HG02678 (cell line): Measurements from ENCODE around the gene RTL1.

Experiments
- ATAC-seq: cut with Tn5 transposase; IDR thresholded peaks from one replicate; pipeline ENCODE4 v1.9.1; 2021; ENCODE audit warnings: mild to moderate bottlenecking, moderate library complexity; ENCODE audit not compliant: unreplicated experiment

Gene RTL1

DNA sequence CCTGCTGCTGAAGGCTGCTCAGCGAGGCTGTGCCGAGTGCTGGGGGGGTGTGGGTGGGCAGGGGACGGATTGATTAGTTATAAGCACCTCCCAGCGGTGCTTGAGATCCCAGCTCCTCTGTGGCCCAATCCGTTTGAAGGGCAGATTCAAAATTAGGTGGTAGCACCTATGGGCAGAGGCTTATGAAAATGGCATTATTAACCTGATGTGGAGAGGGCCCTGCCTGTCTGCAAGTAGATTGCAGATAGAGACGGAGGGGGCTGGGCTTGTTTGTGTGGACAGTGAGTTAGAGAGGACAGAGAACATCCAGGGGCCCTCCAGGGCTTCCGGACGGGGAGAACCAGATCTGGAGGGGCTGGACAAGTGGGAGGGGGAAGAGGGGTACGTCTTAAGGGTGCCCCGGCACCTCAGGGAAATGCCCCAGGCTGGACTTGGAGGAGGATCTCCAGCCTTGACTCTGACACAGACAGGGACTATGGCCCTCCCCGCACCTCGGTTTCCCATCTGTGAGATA, at the start of gene RTL1:
RTL1 (minus strand) TSS at position 51 of the 514 bp plus-strand sequence. CDS start 18,934 bp downstream, outside the sequence.
- ATAC-seq, result no peak

DNA sequence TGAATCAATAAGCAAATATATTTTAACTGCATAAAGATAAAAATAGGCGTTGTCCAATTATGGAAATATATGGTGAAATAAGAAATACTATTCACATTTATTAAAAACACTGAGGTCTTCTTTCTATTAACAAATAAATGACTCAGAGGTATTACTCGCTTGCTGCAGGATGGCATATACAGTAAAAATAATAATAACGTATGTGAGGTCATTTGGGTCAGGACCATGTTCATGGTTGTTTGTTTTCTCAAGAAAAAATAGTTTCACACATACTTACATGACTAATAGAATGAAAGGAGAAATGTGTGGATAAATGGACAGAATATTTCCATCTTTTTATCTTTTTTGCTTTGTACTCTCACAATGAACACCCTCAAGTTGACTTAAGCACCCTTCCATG, 46.5 kb upstream of the RTL1 start:
- no peak for ATAC-seq

DNA sequence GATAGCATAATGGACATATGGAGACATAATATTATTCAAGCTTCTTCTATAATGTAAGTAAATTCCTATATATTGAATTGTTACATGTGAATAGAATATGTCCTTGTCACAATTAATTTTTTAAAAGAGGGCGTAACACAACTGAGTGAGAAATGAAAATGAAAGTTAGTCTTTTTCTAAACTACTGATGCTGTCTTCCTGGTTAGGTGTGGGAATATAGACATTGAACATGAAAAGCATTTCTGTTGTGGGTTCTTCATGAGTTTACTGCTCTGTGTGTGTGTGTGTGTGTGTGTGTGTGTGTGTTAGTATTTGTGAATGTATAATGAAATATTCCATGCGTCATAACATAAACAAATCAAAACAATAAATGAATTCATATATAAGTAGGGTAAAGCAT, 40.5 kb upstream of the RTL1 start:
- no peak for ATAC-seq

DNA sequence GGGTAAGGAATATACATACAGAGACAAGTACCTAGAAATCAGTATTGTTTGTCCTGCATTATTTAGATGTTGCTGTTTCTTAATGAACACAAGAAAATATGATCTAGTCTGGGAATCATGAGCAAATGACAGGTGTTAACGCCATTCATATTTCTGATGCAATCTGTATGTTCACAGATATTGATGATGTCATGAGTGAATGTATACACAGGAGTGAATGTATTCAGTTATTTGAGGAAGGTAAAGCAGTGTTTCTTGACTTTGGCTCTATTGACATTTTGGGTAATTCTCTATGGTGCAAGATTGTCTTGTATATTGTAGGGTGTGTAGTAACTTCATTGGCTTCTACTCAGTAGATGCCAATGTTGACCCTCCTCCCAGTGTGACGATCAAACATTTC, 26.7 kb upstream of the RTL1 start:
- no peak for ATAC-seq

DNA sequence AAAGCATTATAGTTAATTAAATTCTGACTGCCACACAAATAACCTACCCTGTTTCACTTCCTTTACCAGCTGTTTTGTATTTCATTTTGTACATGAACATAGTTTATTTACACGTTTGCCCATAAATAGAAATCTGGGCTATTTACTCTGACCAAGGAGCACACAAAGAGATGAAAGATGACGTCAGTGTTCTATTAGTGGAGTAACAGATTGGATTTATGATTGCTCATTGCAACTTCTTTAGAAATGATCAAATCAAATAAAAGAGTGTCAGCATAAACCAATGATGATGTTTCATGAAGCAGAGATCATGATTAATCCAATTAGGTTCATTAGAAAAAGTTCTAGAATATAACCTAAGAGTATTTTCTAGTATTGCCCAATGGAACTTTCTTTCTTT, 12.0 kb upstream of the RTL1 start:
- ATAC-seq, result no peak

DNA sequence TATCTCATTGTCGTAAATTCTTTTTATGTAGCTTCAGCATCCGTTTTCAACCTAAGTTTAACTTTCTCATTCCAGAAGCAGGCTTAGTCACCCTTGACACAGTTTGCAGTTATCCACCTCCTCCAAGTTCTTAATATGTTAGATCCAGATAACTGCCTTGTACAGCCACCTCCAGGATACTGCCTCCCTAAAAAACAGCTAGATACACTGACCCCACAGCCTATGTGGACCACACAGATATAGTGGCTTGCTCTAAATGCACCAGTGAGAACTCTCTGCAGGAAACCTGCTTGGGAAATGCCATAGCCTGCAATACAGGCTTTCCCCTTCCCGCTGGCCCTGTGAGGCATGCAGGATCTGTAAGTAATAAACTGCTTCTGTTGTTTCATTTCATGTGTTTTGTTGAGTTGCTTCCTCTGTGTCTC, 11.1 kb upstream of the RTL1 start:
- no peak for ATAC-seq

DNA sequence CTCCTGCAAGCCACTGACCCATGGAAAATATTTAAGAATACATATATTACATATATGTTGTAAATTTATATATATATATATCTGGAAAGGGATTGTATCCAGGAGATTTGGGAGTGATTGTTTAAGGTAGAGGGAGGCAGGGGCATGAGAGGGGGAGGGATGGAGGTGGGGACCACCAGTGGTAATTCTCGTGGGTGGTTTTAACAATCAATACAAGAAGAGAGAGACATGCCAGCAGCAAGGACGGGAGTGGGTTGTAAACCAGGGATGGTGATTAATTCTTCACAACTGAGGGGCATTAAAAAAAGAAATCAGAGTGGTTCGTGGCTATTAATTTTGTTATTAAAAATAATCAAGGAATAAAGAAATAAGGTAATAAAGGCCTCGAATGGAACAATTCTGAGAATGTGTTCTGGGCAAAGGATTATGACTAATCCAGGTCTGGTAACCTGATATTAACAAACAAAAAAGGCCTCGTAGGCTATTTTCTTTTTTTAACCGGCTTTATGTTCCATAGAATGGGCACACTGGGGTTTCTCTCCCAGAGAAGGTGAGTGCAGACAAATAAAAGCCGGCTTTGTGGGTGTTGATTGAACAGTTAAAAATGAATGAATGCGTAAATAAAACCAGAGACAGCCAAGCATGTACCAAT, 8.3 kb upstream of the RTL1 start:
- no peak for ATAC-seq

DNA sequence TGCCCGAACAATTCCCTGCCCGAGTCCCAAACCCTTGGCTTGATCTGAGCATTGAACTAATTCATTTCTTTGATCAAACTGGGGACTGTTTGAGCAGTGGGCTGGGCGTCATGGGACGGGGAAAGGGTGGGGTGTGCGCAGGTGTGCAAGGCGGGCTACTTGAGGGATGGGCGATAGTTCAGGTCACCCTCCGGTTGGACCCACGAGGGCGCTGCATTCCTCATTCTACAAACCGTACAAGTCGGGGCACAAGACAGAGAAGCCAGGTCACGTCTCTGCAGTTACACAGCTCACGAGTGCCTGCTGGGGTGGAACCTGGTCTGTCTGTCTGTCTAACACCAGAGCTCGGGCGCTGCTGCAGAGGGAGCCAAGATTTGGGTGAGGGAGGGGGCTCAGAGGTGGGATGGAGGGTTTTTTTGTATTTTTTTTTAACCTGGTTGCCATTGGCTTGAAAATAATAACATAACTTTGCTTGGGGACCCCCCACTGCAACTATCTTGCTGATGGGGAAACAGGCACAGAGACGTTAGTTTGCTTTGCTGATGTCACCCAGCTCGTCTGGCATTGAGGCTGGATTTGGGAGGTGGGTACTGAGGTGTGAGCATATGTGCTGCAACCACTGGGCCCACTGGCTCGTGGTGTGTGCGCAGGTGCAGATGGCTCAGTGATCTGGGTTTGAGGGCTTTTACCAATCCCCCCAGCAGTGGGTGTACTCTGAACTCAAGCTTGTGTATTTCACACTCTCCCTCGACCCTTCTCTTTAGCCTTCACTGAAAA, 7.6 kb upstream of the RTL1 start:
- ATAC-seq, result no peak

DNA sequence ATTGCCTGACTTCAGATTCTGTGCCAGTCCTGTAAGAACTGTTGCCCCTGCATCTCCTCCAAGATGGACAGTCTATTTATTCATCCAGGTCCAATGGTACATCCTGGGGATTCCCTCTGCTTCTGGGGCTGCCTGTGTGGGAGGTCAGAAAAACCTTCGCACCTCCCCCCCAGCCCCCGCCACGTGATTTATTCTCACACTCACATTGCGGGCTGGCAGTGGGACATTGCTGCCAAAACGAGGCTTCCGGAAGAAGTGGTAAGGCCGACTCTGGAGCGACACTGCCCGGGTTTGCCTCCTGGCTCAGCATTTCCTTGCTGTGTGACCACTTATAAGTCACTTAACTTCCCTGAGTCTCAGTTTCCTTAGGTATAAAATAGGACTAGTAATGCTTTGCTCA, 5.9 kb upstream of the RTL1 start:
- no peak for ATAC-seq

DNA sequence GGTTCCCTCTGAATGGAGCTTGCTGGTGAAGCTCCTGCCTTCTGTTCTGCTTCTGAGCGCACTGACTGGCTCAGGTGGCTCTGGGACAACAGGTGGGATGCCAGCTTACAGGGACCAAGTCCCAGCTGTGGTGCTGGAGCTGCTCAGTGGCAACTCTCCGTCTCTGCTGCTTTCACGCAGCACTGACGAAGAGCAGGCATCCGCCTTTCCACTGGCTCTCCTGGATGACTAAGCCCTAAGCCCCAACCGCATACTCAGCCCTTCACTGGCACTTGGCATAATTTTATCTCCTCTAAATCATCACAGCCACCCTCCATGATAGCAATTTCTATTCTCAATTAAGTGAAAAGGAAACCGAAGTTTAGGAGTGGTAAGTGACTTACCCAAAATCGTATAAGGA, 3.7 kb upstream of the RTL1 start:
- ATAC-seq, result no peak

DNA sequence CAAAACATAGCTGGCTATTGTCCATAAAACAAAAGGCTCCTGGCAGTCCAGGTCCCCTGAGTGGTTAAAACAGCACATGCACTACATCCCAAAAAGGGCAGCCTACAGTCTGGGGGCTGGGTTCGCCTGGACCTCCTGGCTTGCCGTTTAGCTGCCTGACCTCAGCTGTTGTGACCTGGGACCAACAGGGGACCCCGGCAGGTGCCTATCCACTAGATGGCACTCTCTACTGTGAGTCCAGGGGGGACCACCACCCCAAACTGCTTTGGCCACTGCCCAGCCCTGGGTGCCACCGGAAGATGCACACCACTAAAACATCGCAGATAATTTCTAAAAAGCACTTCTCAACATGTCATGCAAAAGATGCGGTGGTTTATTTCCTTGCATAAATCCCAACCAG, 2.9 kb upstream of the RTL1 start:
- no peak for ATAC-seq

DNA sequence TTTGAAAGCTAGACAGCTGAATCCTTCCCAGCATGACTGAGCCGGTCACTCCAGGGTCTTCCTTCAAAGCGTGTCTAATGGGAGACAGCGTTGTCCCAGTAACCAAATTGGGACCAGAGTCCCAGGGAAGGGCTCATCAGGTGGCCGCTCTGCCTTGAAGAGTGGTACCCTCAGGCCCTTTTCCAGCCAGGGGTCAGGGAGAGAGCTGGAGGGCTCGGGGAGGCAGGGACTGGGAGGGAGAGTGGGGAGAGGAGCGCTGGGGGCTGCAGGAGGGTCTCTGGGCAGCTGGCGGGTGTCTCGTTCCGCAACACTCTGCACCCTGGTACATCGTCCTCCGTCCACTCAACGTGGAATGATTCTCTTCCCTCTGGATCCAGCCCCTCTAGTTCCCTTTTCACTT, 1.6 kb upstream of the RTL1 start:
- ATAC-seq, result no peak

DNA sequence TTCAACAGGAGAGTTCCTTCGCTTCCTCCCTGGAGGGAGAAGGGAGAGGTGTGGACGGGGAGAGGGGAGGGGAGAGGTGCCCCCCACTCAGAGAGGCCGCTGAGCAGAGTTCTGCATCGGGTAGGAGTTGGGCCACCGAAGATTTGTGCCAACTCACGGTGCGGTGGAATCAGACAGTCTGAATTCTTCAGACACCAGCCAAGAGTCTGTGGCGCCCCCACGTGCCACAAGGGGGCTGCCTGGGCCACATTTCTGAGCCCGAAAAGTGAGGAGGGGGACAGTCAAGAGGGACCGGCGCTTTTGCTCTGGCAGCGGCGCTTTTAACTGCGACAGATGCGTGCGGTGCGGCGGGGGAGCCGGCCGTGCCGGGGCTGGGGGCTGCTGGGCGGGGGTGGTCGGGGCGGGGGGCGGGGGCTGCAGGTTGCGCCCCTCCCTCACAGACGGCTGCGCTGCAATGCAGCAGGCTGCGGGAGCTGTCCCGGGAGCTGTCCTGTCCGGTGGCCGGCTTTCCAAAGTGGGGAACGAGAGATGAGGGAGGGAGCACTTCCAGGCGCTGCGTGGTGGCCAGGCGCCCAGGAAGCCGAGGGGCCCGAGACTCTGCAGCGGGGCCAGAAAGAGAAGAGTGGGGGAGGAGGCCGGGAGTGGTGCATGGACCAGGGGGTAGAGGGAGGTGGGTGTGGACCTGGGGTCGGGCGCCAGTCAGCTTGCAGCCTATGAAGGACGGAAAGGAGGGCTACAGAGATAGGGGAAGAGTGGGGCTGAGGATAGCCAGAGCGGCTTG, 975 bp upstream of the RTL1 start:
- no peak for ATAC-seq

DNA sequence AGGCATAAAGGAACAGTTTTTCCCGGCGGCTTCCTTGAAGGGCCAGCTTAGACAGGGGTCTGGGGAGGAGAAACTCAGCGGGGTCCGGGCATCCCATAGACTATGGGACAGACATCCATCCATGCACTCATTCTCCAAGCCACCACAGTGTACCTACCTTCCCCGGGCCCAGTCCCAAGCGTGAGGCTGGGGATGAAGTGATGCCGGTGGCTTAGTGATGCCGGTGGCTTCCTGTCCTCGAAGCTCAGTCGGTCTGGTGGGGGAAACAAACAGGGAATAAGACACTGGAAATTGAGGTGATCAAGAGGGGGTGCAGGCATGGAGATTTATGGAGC, 421 bp downstream of the RTL1 start:
- ATAC-seq, result no peak

DNA sequence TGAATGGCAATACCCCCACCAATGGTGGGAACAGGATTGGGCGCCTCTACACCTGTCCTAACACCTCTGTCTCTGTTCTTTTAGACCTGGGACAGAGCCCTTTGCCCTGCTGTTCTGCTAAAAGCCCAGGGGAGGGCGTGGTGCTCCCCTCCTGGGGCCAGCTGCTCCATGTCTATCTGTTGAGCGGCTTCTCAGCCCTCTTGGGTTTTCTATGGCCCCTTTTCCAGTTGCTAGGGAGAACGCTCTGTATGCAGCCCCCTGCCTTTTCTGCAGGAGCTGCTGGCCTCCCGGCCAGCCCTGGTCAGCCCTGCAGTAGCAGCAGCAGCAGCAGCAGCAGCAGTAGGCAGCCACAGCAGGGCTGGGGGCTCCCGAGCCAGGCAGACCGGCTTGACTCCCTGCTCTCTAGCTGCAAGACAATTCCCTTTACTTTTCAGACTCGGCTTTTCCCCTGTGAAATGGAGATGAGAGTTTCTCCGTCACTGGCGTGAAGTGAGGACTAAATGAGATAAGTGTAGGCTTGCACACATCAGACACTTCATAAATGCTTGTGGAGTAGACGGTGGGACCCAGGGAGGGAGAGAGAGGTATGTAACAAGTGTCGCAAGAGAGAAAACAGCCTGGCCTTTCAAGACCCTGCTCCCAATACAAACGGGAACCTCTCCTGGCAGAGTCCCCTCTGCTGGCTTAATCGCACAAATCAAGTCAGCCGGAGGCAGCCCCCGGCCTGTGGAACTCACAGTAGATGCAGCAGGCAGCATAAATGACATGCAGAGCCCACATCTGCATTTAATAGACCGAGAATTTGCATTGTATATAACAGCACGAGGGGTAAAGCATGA, 1.0 kb downstream of the RTL1 start:
- ATAC-seq, result no peak

DNA sequence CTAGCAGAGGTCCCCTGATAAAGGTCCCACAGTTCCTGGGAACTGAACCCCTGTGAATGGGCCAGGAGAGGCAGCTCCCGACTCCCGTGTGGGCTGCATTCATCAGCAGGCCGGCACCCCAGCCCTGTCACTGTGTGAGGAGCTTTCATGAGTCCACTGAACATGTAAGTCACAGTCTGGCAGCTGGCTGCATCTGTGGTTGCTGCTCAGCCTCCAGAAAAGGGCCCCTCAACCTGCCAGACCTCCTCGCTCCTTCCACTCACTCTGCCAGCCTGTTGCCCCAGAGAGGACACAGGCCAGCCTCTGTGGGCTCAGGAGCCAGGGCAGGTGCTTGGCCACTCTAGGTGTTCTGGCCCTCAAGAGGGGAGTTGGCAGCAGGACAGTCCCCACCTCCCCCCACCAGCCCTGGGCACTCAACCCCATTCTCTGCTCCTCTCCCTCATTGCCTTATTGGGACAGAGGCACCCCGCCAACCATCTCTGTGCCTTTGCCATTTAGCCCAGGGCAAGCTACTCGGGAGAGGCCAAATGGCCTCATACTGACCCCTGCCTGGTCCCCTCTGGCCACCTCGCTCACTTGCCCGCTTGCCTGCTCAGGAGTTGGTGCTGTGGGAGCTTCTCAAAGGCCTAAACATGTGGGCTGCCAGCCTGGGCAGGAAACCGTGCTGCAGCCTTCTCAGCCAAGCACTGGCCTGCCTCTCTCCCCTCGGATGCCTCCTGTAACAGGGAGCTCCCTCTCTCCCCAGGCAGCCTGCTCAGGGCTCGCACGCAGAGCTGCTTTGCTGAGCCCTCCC, 1.9 kb downstream of the RTL1 start:
- ATAC-seq, result no peak

DNA sequence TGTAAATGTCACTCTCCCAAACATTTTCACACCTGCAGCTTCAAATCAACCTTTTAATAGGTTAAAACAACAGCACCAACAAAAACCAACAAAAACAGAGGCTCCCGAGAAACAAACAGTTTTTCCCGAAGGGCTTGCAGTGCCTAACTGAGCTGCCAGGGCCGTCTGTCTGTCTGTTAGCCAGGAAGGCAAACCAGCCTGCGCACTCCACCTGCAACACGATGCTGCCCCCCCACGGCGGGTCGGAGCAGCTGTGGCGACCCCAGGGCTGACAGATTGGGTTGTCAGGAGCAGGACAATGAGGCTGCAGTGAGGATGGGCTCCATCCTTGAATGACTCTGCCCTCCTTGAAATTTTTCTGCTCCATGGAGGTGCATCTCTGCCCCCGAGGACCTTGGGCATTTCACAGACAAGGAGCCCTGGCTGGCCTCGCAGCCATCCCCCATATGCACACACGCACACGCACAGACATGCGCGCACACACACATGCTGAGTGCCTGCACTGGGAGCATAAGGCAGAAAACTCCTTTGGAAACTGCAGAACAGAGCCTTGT, 2.6 kb downstream of the RTL1 start:
- ATAC-seq, result no peak

DNA sequence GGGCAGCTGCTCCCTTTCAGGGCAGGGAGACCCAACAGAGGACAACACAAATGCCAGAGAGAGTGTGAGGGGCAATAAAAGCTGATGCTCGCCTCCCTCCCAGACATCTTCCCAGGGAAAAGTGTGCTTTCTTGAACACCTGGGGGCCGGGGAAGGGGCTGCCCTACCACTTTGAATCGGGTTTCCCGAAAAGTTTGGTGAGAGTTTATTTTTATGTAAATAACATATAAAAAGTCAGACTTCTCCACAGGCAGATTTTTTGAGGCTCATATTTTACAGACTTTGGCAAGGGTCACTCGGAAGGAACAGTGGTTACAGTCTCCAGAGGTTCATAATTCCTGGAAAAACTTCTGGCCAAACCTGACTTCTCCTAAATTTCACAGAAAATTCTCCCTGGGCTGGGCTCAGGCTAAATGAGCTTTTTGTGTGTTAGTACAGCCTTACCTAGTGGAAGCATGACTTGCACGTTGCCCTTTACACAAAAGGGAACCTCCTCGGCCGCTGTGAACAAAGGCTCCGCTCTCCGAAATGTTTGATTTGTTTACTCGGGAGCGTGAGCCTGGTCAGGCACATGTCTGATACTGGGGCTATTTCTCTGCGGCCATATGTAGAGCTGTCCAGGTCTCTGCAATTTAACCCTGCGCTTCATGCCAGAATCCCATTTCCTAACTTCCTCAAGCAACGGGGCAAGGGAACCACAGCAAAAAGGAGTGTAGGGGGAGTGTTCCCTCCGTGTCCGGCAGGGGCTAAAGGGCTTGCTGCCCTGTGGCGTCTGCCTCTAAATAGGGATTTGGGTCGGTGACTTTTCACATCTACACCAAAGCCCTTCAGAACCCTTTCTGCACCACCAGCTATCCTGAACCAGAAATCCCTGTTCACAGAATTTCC, 3.4 kb downstream of the RTL1 start:
- no peak for ATAC-seq
